Lung (tissue), 12 donors: ENCODE measurements around the gene ANKRD44. TPM values are rescaled to one million over a fixed set of nuclear protein-coding genes. Genes with fewer than 3 reads are reported as not detected.

Source experiments
- ATAC-seq: fragments of 200-7000 bp; cut with Tn5 transposase; one replicate; pipeline ENCODE4 v1.9.1; 2020; ENCODE audit warnings: moderate number of reproducible peaks; ENCODE audit not compliant: insufficient read depth, low FRiP score
- DNase-seq, 3 donors: peaks; one replicate each; pipeline ENCODE4 v3.0.0-alpha.2; 2013 to 2017
- H3K27ac ChIP-seq, 2 donors: one replicate each; pipeline ENCODE4 v1.5.1; 2013; ENCODE audit warnings: mild to moderate bottlenecking in 2 of 2, moderate library complexity in 2 of 2, control low read depth in 1 of 2, inconsistent platforms in 1 of 2, low read depth in 1 of 2, low read length in 1 of 2
- H3K27me3 ChIP-seq, 3 donors: one replicate each; pipeline ENCODE4 v1.5.1; 2013; ENCODE audit warnings: low read length in 2 of 3; ENCODE audit not compliant: control insufficient read depth in 3 of 3, insufficient read depth in 3 of 3
- H3K36me3 ChIP-seq, 4 donors: one replicate each; pipeline ENCODE4 v1.5.1; 2013; ENCODE audit warnings: low read length in 4 of 4, mild to moderate bottlenecking in 1 of 4, moderate library complexity in 1 of 4; ENCODE audit not compliant: control insufficient read depth in 4 of 4, insufficient read depth in 4 of 4
- H3K4me1 ChIP-seq, 5 donors: one replicate each; pipeline ENCODE4 v1.5.1; 2013; ENCODE audit warnings: low read length in 5 of 5, mild to moderate bottlenecking in 2 of 5, moderate library complexity in 1 of 5; ENCODE audit not compliant: control insufficient read depth in 5 of 5, insufficient read depth in 5 of 5
- H3K4me3 ChIP-seq: one replicate; pipeline ENCODE4 v1.5.1; 2013; ENCODE audit warnings: mild to moderate bottlenecking, control low read depth, moderate library complexity
- H3K9ac ChIP-seq, 2 donors: one replicate each; pipeline ENCODE4 v1.5.1; 2013; ENCODE audit warnings: low read length in 2 of 2, control low read depth in 1 of 2; ENCODE audit not compliant: insufficient read depth in 1 of 2
- H3K9me3 ChIP-seq, 4 donors: one replicate each; pipeline ENCODE4 v1.5.1; 2013; ENCODE audit warnings: low read length in 3 of 4, mild to moderate bottlenecking in 1 of 4, moderate library complexity in 1 of 4; ENCODE audit not compliant: control insufficient read depth in 4 of 4, insufficient read depth in 3 of 4
- CTCF ChIP-seq: IDR thresholded peaks from 2 replicates; pipeline ENCODE4 v1.5.1; 2012; ENCODE audit warnings: mild to moderate bottlenecking; ENCODE audit errors: control extremely low read depth, extremely low read depth
- WGBS, 2 donors: extraction: QIAGEN DNeasy Blood & Tissue Kit; methylation state at CpG; one replicate each; pipeline ENCODE4 v1.1.7; 2013; 5-methylcytosine and 5-hydroxymethylcytosine counted together
- polyA plus RNA-seq, 2 donors: library from polyadenylated mRNA; stranded (reverse); fragments of 200-250 nt; gene quantifications; one replicate each; pipeline ENCODE4 v1.2.1, GENCODE V29; 2013
- total RNA-seq, 2 donors: library from RNA; depleted of rRNA in 1 of 2; stranded (reverse); fragments of >200 nt in 1 of 2; gene quantifications; one replicate each; pipeline ENCODE4 v1.2.1, GENCODE V29; 2014 to 2021
- donor health status: control.
- donor health status: control.
- donor health status: Bipolar disorder and iron deficiency.
- donor health status: healthy.
- donor health status: DM: yes; HTN: yes; CAD: no.

The ANKRD44 gene
- total and polyA plus RNA-seq, 4 donors = 7.1 to 73.8 (median 20.3) TPM

GRCh38 chr2:197307933-197308521 lies 2.6 kb downstream of the ANKRD44 start:
- no peak for TF ChIP-seq CTCF
- Histone ChIP-seq H3K27ac (peak overlapping the region in 1 of 2 donors; percentile 64), H3K27me3 (no peaks in the 10 kb centered on the region), H3K4me3 (no peak overlapping the region), H3K9ac (no peak overlapping the region), H3K36me3 (no peaks in the 10 kb centered on the region), H3K9me3 (no peaks in the 10 kb centered on the region), H3K4me1 (peaks cover 6 to 17% (median 11%) of the 10 kb centered on the region in 5 donors)
- 49 to 68% methylated on average over 7 of the region's 7 CpGs for WGBS, 2 donors
- ATAC-seq (no peak), DNase-seq (no peak)

- WGBS, 2 donors = 30 to 56% methylated on average over 1 of the region's 1 CpG
- no peak for ATAC-seq
- H3K4me1 ChIP-seq = peaks cover 6 to 17% (median 11%) of the 10 kb centered on the region in 5 donors
These were observed 3.2 kb downstream of the ANKRD44 start for GRCh38 chr2:197307236-197307932.

GRCh38 chr2:197306696-197307040 lies 3.9 kb downstream of the ANKRD44 start:
- Histone ChIP-seq H3K36me3 (no peaks in the 10 kb centered on the region), H3K4me1 (peaks cover 6 to 14% (median 8%) of the 10 kb centered on the region in 5 donors), H3K27me3 (no peaks in the 10 kb centered on the region), H3K4me3 (no peak overlapping the region), H3K9ac (no peak overlapping the region), H3K27ac (peak overlapping the region in 1 of 2 donors; percentile 80), H3K9me3 (no peaks in the 10 kb centered on the region)
- ATAC-seq = no peak
- WGBS, 2 donors = 37 to 44% methylated on average over 3 of the region's 3 CpGs
- no peak for DNase-seq
- TF ChIP-seq CTCF = no peak

More at GRCh38 chr2:197307236-197307932, 3.2 kb downstream of the ANKRD44 start:
- Histone ChIP-seq H3K27me3 (no peaks in the 10 kb centered on the region), H3K27ac (peak overlapping the region in 1 of 2 donors; percentile 64), H3K9ac (no peak overlapping the region), H3K4me3 (no peak overlapping the region), H3K9me3 (no peaks in the 10 kb centered on the region), H3K36me3 (no peaks in the 10 kb centered on the region)
- no peak for TF ChIP-seq CTCF
- DNase-seq = no peak
